HEK293 (cell line): Measurements from ENCODE around the gene HSD17B8.
A peak's percentile ranks its signal among the peaks of the same experiment; 100 is the strongest.

Experiments
- GLI2 ChIP-seq: fragments of 450-650 bp; formaldehyde crosslinking; IDR thresholded peaks from 2 replicates; pipeline ENCODE4; 2017; ENCODE audit warnings: missing biosample characterization, missing genetic modification characterization, low read depth, borderline replicate concordance
- MZF1 ChIP-seq: fragments of 450-650 bp; formaldehyde crosslinking; IDR thresholded peaks from 2 replicates; pipeline ENCODE4 v1.5.1; 2017; ENCODE audit warnings: missing biosample characterization, missing genetic modification characterization, borderline replicate concordance
- OVOL3 ChIP-seq: fragments of 450-650 bp; formaldehyde crosslinking; IDR thresholded peaks from 2 replicates; pipeline ENCODE4 v1.5.1; 2016; ENCODE audit warnings: missing biosample characterization, missing genetic modification characterization
- RBAK ChIP-seq: fragments of 450-650 bp; formaldehyde crosslinking; IDR thresholded peaks from 2 replicates; pipeline ENCODE4 v1.5.1; 2016; ENCODE audit warnings: missing biosample characterization, missing genetic modification characterization
- TRIM28 ChIP-seq: IDR thresholded peaks from 2 replicates; pipeline ENCODE4 v1.6.1; 2011; ENCODE audit warnings: low read length, control low read depth, borderline replicate concordance
- ZBTB1 ChIP-seq: fragments of 450-650 bp; formaldehyde crosslinking; IDR thresholded peaks from 2 replicates; pipeline ENCODE4 v1.5.1; 2016; ENCODE audit warnings: missing biosample characterization, missing genetic modification characterization
- ZFHX2 ChIP-seq: fragments of 450-650 bp; formaldehyde crosslinking; conservative IDR thresholded peaks from 2 replicates; pipeline ENCODE4 v1.5.1; 2016; ENCODE audit warnings: missing biosample characterization, missing genetic modification characterization
- ZFP69B ChIP-seq: fragments of 450-650 bp; formaldehyde crosslinking; IDR thresholded peaks from 2 replicates; pipeline ENCODE4 v1.5.1; 2016; ENCODE audit warnings: missing biosample characterization, missing genetic modification characterization
- ZNF112 ChIP-seq: fragments of 450-650 bp; formaldehyde crosslinking; IDR thresholded peaks from 2 replicates; pipeline ENCODE4 v1.5.0; 2017; ENCODE audit warnings: missing biosample characterization, missing genetic modification characterization
- ZNF138 ChIP-seq: fragments of 450-650 bp; formaldehyde crosslinking; IDR thresholded peaks from 2 replicates; pipeline ENCODE4 v1.5.1; 2016; ENCODE audit warnings: missing biosample characterization, missing genetic modification characterization, borderline replicate concordance
- ZNF169 ChIP-seq: fragments of 450-650 bp; formaldehyde crosslinking; IDR thresholded peaks from 2 replicates; pipeline ENCODE4 v1.5.1; 2016; ENCODE audit warnings: missing biosample characterization, missing genetic modification characterization
- ZNF2 ChIP-seq: fragments of 450-650 bp; formaldehyde crosslinking; IDR thresholded peaks from 2 replicates; pipeline ENCODE4 v1.5.1; 2016; ENCODE audit warnings: missing biosample characterization, missing genetic modification characterization
- ZNF221 ChIP-seq: fragments of 450-650 bp; formaldehyde crosslinking; IDR thresholded peaks from 2 replicates; pipeline ENCODE4 v1.5.1; 2017; ENCODE audit warnings: missing biosample characterization, missing genetic modification characterization, borderline replicate concordance
- ZNF292 ChIP-seq: fragments of 450-650 bp; formaldehyde crosslinking; IDR thresholded peaks from 2 replicates; pipeline ENCODE4 v1.5.1; 2016; ENCODE audit warnings: low read depth, missing biosample characterization, missing genetic modification characterization, borderline replicate concordance
- ZNF341 ChIP-seq: fragments of 450-650 bp; formaldehyde crosslinking; IDR thresholded peaks from 2 replicates; pipeline ENCODE4; 2016; ENCODE audit warnings: low read depth, missing biosample characterization, missing genetic modification characterization
- ZNF404 ChIP-seq: fragments of 450-650 bp; formaldehyde crosslinking; IDR thresholded peaks from 2 replicates; pipeline ENCODE4 v1.5.1; 2017; ENCODE audit warnings: missing biosample characterization, missing genetic modification characterization
- ZNF510 ChIP-seq: fragments of 450-650 bp; formaldehyde crosslinking; IDR thresholded peaks from 2 replicates; pipeline ENCODE4 v1.5.1; 2018; ENCODE audit warnings: mild to moderate bottlenecking, missing genetic modification characterization, missing biosample characterization; ENCODE audit not compliant: insufficient replicate concordance
- ZNF529 ChIP-seq: fragments of 450-650 bp; formaldehyde crosslinking; IDR thresholded peaks from 2 replicates; pipeline ENCODE4 v1.5.1; 2017; ENCODE audit warnings: missing genetic modification characterization, missing biosample characterization; ENCODE audit not compliant: insufficient replicate concordance
- ZNF610 ChIP-seq: fragments of 450-650 bp; formaldehyde crosslinking; IDR thresholded peaks from 2 replicates; pipeline ENCODE4 v1.5.1; 2016; ENCODE audit warnings: missing biosample characterization, missing genetic modification characterization, borderline replicate concordance
- ZNF624 ChIP-seq: fragments of 450-650 bp; formaldehyde crosslinking; IDR thresholded peaks from 2 replicates; pipeline ENCODE4 v1.5.1; 2017; ENCODE audit warnings: missing biosample characterization, missing genetic modification characterization
- ZNF629 ChIP-seq: fragments of 450-650 bp; formaldehyde crosslinking; IDR thresholded peaks from 2 replicates; pipeline ENCODE4 v1.5.1; 2017; ENCODE audit warnings: missing biosample characterization, missing genetic modification characterization
- ZNF707 ChIP-seq: fragments of 450-650 bp; formaldehyde crosslinking; IDR thresholded peaks from 2 replicates; pipeline ENCODE4 v1.5.1; 2016; ENCODE audit warnings: missing biosample characterization, missing genetic modification characterization
- ZNF76 ChIP-seq: fragments of 450-650 bp; formaldehyde crosslinking; IDR thresholded peaks from 2 replicates; pipeline ENCODE4; 2016; ENCODE audit warnings: low read depth, missing biosample characterization, missing genetic modification characterization, borderline replicate concordance
- ZNF830 ChIP-seq: fragments of 450-650 bp; IDR thresholded peaks from 2 replicates; pipeline ENCODE4 v1.5.0; 2018; ENCODE audit warnings: missing biosample characterization, missing genetic modification characterization, low read depth, mild to moderate bottlenecking, moderate library complexity
- TF ChIP-seq, protein P1 (sequence below): fragments of 450-650 bp; formaldehyde crosslinking; conservative IDR thresholded peaks from 2 replicates; pipeline ENCODE4 v1.5.1; 2016; ENCODE audit warnings: low read depth, missing biosample characterization, missing genetic modification characterization
- TF ChIP-seq, protein P2 (sequence below): fragments of 450-650 bp; formaldehyde crosslinking; IDR thresholded peaks from 2 replicates; pipeline ENCODE4 v1.5.1; 2016; ENCODE audit warnings: missing biosample characterization, missing genetic modification characterization
- TF ChIP-seq, protein P3 (sequence below): fragments of 450-650 bp; formaldehyde crosslinking; IDR thresholded peaks from 2 replicates; pipeline ENCODE4 v1.5.1; 2016; ENCODE audit warnings: missing biosample characterization, missing genetic modification characterization
- TF ChIP-seq, protein P4 (sequence below): fragments of 450-650 bp; formaldehyde crosslinking; IDR thresholded peaks from 2 replicates; pipeline ENCODE4 v1.5.1; 2016; ENCODE audit warnings: missing biosample characterization, missing genetic modification characterization
- TF ChIP-seq, protein P5 (sequence below): fragments of 450-650 bp; formaldehyde crosslinking; IDR thresholded peaks from 2 replicates; pipeline ENCODE4 v1.5.1; 2016; ENCODE audit warnings: missing biosample characterization, missing genetic modification characterization

HSD17B8 gene

DNA sequence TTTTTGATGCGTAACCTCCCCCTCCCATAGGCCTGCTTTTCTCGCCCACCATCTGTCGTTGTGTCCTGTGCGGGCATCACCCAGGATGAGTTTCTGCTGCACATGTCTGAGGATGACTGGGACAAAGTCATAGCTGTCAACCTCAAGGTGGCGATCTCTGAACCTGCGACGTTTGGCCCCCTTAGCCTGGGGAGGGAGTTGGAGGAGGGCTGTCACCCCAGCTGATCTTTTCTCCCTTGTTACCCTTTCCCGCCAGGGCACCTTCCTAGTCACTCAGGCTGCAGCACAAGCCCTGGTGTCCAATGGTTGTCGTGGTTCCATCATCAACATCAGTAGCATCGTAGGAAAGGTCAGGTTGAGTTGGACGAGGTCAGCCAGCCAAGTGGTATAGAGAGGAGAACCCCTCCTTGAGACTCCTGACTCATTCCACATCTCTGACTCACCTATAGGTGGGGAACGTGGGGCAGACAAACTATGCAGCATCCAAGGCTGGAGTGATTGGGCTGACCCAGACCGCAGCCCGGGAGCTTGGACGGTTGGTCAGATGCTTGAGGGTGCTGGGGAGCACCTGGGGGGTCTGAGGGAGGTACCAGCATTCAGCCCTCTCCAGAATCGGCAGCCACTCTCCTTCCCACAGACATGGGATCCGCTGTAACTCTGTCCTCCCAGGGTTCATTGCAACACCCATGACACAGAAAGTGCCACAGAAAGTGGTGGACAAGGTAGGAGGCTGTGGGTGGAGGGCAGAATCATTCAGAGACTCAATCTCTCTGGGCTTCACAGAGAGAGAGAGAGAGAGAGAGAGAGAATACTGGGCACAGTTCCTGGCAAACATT lies 954 bp downstream of the HSD17B8 start (continued):
- TF ChIP-seq, protein P1, sequence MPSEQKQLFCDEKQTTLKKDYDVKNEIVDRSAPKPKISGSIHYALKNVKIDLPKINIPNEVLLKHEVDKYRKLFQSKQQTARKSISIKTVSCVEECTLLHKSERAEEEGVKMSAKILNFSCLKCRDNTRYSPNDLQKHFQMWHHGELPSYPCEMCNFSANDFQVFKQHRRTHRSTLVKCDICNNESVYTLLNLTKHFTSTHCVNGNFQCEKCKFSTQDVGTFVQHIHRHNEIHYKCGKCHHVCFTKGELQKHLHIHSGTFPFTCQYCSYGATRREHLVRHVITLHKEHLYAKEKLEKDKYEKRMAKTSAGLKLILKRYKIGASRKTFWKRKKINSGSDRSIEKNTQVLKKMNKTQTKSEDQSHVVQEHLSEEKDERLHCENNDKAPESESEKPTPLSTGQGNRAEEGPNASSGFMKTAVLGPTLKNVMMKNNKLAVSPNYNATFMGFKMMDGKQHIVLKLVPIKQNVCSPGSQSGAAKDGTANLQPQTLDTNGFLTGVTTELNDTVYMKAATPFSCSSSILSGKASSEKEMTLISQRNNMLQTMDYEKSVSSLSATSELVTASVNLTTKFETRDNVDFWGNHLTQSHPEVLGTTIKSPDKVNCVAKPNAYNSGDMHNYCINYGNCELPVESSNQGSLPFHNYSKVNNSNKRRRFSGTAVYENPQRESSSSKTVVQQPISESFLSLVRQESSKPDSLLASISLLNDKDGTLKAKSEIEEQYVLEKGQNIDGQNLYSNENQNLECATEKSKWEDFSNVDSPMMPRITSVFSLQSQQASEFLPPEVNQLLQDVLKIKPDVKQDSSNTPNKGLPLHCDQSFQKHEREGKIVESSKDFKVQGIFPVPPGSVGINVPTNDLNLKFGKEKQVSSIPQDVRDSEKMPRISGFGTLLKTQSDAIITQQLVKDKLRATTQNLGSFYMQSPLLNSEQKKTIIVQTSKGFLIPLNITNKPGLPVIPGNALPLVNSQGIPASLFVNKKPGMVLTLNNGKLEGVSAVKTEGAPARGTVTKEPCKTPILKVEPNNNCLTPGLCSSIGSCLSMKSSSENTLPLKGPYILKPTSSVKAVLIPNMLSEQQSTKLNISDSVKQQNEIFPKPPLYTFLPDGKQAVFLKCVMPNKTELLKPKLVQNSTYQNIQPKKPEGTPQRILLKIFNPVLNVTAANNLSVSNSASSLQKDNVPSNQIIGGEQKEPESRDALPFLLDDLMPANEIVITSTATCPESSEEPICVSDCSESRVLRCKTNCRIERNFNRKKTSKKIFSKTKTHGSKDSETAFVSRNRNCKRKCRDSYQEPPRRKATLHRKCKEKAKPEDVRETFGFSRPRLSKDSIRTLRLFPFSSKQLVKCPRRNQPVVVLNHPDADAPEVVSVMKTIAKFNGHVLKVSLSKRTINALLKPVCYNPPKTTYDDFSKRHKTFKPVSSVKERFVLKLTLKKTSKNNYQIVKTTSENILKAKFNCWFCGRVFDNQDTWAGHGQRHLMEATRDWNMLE (tag by site-specific recombination) = no peak
- TF ChIP-seq ZNF610 (tag by site-specific recombination) = no peak
- TF ChIP-seq TRIM28 = no peak
- TF ChIP-seq ZNF529 = no peak
- no peak for TF ChIP-seq OVOL3 (tag by site-specific recombination)
- TF ChIP-seq ZNF624 (tag by site-specific recombination) = no peak
- no peak for TF ChIP-seq ZNF2 (tag by site-specific recombination)
- TF ChIP-seq ZNF707 (tag by site-specific recombination) = no peak
- TF ChIP-seq ZNF76 (tag by site-specific recombination) = peak; percentile 51
- no peak for TF ChIP-seq ZNF404 (tag by site-specific recombination)
- TF ChIP-seq, protein P2, sequence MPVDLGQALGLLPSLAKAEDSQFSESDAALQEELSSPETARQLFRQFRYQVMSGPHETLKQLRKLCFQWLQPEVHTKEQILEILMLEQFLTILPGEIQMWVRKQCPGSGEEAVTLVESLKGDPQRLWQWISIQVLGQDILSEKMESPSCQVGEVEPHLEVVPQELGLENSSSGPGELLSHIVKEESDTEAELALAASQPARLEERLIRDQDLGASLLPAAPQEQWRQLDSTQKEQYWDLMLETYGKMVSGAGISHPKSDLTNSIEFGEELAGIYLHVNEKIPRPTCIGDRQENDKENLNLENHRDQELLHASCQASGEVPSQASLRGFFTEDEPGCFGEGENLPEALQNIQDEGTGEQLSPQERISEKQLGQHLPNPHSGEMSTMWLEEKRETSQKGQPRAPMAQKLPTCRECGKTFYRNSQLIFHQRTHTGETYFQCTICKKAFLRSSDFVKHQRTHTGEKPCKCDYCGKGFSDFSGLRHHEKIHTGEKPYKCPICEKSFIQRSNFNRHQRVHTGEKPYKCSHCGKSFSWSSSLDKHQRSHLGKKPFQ (tag by site-specific recombination) = no peak
- TF ChIP-seq ZNF341 (tag by site-specific recombination) = peak; percentile 42
- no peak for TF ChIP-seq ZNF292 (tag by site-specific recombination)
- no peak for TF ChIP-seq ZFP69B (tag by site-specific recombination)
- TF ChIP-seq ZNF510 (tag by site-specific recombination) = no peak
- 0 out of 2 replicates have a peak, but pooled peaks have one; percentile 55 for TF ChIP-seq ZNF629 (tag by site-specific recombination)
- peak; percentile 77 for TF ChIP-seq ZFHX2 (tag by site-specific recombination)
- TF ChIP-seq RBAK (tag by site-specific recombination) = no peak
- no peak for TF ChIP-seq GLI2 (tag by site-specific recombination)
- TF ChIP-seq ZNF221 = no peak
- no peak for TF ChIP-seq ZNF169 (tag by site-specific recombination)
- TF ChIP-seq, protein P3, sequence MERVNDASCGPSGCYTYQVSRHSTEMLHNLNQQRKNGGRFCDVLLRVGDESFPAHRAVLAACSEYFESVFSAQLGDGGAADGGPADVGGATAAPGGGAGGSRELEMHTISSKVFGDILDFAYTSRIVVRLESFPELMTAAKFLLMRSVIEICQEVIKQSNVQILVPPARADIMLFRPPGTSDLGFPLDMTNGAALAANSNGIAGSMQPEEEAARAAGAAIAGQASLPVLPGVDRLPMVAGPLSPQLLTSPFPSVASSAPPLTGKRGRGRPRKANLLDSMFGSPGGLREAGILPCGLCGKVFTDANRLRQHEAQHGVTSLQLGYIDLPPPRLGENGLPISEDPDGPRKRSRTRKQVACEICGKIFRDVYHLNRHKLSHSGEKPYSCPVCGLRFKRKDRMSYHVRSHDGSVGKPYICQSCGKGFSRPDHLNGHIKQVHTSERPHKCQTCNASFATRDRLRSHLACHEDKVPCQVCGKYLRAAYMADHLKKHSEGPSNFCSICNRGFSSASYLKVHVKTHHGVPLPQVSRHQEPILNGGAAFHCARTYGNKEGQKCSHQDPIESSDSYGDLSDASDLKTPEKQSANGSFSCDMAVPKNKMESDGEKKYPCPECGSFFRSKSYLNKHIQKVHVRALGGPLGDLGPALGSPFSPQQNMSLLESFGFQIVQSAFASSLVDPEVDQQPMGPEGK (tag by site-specific recombination) = peak; percentile 84
- TF ChIP-seq ZNF830 (tag by site-specific recombination) = no peak
- TF ChIP-seq, protein P4, sequence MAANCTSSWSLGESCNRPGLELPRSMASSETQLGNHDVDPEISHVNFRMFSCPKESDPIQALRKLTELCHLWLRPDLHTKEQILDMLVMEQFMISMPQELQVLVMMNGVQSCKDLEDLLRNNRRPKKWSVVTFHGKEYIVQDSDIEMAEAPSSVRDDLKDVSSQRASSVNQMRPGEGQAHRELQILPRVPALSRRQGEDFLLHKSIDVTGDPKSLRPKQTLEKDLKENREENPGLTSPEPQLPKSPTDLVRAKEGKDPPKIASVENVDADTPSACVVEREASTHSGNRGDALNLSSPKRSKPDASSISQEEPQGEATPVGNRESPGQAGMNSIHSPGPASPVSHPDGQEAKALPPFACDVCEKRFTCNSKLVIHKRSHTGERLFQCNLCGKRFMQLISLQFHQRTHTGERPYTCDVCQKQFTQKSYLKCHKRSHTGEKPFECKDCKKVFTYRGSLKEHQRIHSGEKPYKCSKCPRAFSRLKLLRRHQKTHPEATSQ = no peak
- no peak for TF ChIP-seq ZBTB1 (tag by site-specific recombination)
- TF ChIP-seq ZNF112 (tag by site-specific recombination) = no peak
- no peak for TF ChIP-seq ZNF138 (tag by site-specific recombination)
- TF ChIP-seq, protein P5, sequence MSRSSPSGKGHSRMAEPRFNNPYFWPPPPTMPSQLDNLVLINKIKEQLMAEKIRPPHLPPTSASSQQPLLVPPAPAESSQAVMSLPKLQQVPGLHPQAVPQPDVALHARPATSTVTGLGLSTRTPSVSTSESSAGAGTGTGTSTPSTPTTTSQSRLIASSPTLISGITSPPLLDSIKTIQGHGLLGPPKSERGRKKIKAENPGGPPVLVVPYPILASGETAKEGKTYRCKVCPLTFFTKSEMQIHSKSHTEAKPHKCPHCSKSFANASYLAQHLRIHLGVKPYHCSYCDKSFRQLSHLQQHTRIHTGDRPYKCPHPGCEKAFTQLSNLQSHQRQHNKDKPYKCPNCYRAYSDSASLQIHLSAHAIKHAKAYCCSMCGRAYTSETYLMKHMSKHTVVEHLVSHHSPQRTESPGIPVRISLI (tag by site-specific recombination) = no peak
- no peak for TF ChIP-seq MZF1
